Activated T-cell treated with anti-CD3 and anti-CD28 coated beads for 48 hours (primary cell): ENCODE results near the gene IL21R.
A peak's percentile ranks its signal among the peaks of the same experiment; 100 is the strongest.

ENCODE experiments used
- DNase-seq: peaks from one replicate; pipeline ENCODE4 v3.0.0-alpha.2; 2020; ENCODE audit warnings: low read depth

IL21R gene

DNA sequence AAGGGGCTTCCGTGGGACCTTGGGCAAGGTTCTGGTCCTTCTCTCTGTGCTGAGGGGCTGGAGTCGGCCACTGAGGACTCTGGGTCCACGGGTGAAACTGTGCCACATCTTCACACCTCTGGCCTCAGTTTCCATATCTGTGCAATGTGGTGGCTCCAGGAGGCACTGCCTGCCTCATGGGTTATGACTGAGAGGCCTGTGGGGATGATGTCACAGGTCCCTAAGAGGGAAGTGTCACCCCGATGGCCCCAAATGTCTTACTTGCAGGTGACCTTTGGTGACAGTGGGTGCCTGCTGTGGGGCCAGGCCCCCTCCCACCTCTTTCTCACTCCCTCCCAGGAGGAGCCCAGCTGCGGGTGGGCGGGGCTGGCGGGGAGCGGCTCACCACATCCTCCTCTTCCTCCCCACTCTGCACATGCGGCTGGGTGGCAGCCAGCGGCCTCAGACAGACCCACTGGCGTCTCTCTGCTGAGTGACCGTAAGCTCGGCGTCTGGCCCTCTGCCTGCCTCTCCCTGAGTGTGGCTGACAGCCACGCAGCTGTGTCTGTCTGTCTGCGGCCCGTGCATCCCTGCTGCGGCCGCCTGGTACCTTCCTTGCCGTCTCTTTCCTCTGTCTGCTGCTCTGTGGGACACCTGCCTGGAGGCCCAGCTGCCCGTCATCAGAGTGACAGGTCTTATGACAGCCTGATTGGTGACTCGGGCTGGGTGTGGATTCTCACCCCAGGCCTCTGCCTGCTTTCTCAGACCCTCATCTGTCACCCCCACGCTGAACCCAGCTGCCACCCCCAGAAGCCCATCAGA lies at the start of gene IL21R:
TSS of gene IL21R (plus strand) at position 407 of the 801 bp plus-strand sequence. CDS start 27,898 bp downstream, outside the sequence.
- peak; percentile 81 for DNase-seq

DNA sequence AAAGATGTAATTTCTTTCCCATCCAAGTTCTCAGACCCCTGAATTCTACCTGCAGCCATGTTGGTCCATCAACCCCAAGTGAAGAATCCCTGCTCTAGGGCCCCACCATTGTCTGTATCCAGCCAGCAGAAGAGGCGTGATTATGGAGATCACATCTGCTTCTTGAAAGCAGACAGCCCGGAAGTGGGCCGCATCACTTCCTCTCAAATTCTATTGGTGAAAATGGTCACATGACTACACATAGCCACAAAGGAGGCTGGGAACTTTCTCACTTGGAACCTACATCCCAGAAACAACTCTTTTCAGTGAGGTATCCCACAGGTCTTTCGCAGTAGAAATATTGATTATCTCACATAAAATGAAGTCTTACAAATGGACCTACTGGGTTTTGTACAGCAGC lies 48.1 kb upstream of the IL21R start:
- no peak for DNase-seq

- DNase-seq = peak; percentile 36
Observed at GRCh38 chr16:27355610-27356009, 46.4 kb upstream of the IL21R start.

DNA sequence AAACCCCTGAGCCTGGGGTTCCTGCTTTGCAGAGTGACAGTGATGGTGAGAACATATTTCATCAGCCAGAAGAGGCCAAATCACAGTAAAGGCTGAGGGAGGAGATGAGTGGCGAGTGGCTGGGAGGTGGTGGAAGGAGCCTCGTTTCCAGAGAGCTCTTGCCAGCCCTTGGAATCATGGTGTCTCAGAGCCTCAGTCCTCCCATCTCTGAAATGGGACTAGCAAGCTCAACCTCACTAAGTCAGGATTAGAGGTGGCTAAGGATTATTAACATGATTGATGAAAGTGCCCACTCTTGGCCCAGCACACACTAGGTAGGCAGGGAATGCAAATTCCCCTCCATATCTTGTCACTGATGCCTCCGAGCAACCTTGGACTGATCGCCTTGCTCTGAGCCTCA lies 45.2 kb upstream of the IL21R start:
- no peak for DNase-seq

DNA sequence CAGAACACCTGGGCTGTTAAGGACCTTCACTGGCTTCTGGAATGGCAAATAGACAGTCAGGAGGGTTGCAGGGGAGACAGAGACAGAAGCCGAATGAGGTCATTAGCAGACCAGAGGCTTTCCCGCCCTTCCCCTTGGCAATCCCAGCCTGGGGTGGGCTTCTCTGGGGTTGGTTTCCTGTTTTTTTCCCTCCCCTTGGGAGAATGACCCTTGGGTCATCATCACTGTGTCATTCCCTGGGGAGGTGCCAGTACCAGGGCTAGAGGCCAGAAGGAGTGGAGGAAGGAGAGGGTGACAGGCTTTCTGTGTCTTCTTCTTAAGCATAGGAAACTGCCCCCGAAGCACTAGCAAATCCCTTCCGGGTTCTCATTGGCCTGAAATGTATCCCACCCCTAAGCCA lies 42.9 kb upstream of the IL21R start:
- DNase-seq = no peak

DNA sequence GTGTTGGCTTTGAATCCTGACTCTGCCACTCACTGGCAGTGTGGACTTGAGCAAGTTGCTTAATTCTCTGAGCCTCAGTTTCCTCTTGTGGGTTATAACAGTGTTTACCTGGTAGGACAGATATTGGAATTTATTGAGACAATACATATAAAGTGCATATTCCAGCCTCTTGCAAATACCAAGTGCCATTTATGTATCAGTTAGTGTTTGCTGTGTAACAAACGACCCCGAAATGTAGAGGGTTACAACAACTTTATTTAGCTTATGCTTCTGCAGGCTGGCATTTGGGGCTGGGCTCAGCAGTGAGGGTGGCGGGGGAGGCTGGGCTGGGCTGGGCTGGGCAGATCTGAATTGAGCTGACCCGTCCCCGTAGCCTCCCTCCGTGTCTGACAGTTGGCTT lies 42.4 kb upstream of the IL21R start:
- DNase-seq = no peak

DNA sequence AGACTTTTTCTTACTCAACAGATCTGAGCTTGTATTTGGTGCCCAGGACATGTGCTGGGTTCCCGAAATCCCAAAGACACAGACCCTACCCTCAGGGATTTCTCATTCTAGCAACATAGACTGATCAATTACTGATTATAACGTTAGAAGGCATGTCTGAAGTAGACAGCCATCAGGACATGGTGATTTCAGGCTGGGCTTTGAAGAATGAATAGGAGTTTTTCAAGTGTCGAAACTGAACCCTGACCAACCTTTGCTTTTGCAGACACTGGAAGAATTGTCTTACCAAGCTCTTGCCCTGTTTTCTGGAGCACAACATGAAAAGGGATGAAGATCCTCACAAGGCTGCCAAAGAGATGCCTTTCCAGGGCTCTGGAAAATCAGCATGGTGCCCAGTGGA lies 40.0 kb upstream of the IL21R start:
- no peak for DNase-seq

DNA sequence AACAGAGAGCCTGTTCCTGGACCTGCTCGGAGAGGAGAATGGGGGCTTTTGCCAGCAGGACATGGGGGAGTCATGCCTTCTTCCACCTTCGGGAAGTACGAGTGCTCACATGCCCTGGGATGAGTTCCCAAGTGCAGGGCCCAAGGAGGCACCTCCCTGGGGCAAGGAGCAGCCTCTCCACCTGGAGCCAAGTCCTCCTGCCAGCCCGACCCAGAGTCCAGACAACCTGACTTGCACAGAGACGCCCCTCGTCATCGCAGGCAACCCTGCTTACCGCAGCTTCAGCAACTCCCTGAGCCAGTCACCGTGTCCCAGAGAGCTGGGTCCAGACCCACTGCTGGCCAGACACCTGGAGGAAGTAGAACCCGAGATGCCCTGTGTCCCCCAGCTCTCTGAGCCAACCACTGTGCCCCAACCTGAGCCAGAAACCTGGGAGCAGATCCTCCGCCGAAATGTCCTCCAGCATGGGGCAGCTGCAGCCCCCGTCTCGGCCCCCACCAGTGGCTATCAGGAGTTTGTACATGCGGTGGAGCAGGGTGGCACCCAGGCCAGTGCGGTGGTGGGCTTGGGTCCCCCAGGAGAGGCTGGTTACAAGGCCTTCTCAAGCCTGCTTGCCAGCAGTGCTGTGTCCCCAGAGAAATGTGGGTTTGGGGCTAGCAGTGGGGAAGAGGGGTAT lies 39.3 kb upstream of the IL21R start:
- no peak for DNase-seq

DNA sequence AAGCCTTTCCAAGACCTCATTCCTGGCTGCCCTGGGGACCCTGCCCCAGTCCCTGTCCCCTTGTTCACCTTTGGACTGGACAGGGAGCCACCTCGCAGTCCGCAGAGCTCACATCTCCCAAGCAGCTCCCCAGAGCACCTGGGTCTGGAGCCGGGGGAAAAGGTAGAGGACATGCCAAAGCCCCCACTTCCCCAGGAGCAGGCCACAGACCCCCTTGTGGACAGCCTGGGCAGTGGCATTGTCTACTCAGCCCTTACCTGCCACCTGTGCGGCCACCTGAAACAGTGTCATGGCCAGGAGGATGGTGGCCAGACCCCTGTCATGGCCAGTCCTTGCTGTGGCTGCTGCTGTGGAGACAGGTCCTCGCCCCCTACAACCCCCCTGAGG lies 38.7 kb upstream of the IL21R start:
- no peak for DNase-seq

DNA sequence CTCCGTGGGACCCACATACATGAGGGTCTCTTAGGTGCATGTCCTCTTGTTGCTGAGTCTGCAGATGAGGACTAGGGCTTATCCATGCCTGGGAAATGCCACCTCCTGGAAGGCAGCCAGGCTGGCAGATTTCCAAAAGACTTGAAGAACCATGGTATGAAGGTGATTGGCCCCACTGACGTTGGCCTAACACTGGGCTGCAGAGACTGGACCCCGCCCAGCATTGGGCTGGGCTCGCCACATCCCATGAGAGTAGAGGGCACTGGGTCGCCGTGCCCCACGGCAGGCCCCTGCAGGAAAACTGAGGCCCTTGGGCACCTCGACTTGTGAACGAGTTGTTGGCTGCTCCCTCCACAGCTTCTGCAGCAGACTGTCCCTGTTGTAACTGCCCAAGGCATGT lies 38.2 kb upstream of the IL21R start:
- no peak for DNase-seq

DNA sequence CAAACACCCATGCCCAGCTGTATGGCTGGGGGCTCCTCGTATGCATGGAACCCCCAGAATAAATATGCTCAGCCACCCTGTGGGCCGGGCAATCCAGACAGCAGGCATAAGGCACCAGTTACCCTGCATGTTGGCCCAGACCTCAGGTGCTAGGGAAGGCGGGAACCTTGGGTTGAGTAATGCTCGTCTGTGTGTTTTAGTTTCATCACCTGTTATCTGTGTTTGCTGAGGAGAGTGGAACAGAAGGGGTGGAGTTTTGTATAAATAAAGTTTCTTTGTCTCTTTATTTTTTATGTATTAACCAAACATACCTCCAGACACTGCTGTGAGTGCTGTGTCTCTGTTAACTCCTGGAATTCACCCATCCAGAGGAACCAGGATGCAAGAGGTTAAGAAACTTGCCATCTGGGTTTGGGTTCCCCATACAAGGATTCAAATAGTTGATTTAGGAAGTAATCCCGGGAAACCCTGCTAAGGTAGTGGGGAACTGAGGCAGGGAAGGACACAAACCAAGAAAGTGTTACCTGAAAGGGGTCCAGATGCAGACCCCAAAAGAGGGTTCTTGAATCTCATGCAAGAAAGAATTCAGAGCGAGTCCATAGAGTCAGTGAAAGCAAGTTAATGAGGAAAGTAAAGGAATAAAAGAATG lies 37.4 kb upstream of the IL21R start:
- no peak for DNase-seq

DNA sequence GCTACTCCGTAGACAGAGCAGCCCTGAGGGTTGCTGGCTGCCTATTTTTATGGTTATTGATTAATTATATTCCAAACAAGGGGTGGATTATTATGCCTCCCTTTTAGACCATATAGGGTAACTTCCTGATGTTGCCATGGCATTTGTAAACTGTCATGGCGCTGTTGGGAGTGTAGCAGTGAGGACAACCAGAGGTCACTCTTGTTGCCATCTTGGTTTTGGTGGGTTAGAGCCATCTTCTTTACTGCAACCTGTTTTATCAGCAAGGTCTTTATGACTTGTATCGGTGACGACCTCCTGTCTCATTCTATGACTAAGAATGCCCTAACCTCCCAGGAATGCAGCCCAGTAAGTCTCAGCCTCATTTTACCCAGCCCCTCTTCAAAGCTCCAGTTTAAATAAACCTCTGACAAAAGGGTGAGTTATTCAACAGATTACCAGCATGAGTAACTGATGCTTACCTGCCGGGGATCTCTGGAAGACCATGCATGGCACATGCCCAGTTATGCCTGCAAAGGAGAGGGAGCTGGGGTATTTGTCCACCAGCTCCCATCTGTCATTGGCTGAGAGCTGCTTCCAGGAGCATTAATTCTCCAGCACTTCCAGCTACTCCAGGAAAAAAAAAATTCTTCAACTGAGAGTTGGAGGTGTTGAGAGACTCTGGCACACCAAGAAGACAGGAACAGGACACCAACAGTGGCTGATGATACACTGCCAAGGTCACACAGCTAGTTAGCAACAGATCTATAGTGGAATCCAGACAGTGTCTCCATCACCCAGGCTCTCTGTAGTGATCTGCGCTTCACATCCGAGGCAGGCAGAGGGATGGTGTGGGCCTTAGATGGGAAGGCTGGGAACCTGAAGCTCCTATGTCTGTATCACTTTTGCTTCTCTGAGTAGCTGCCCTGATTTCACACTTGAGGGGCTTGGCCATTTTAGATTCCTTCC lies 36.6 kb upstream of the IL21R start:
- DNase-seq = no peak

DNA sequence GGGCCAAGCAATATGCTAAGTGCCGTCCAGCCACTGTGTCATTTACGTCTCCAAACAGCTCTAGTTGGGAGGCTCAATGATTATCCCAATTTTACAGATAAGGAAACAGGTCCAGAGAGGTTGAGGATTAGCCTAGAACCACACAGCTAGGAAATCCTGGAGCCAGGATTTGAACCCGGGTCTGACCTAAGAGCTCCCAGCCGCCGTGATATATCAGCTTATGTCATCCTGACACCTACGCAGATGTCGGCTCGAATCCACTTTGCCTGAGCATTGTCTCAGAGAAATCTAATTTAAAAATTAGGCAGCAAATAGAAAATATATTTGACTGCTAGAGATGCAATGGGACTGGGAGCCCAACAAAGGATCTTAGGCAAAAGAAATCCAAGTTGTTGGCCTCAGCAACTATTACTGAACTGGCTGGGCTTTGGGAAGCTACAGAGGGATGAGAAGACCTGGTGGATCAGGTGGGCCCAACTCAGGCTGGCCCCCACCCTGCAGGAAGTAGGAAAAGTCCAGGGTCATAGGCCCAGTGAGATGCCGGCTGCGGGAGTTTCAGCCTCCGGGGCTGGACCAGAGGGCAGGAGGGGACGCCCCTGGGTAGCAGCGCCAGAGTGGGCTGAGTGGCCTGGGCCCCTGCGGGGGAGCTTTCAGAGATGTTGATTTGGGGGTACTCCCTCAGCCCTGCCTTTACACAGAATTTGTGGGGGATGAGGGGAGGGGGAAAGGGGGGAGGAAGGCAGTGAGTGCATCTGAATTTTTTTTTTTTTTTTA lies 35.1 kb upstream of the IL21R start:
- peak; percentile 45 for DNase-seq

GRCh38 chr16:27367461-27368357 lies 34.3 kb upstream of the IL21R start:
- peak; percentile 84 for DNase-seq

- no peak for DNase-seq
Observed at GRCh38 chr16:27368358-27368722, 33.6 kb upstream of the IL21R start.

- DNase-seq = no peak
Observed at GRCh38 chr16:27369806-27370205, 32.2 kb upstream of the IL21R start.

DNA sequence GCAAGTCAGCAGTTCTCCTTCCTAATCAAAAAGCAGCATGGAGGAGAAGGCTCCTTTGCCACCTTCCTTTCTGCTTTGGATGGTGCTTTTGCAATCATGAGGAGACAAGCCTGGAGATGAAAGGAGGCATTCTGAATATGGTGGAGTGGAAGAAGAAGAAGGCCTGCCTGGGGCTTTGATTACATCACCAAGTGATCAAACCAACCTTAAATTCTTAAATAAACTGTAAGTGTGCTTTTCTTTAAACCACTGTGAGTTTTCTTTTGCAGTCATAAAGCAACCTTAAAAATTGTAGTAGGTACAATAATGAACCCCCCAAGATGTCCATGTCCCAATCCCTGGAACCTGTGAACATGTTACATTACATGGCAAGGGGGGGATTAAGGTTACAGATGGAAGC lies 31.7 kb upstream of the IL21R start:
- DNase-seq = no peak

DNA sequence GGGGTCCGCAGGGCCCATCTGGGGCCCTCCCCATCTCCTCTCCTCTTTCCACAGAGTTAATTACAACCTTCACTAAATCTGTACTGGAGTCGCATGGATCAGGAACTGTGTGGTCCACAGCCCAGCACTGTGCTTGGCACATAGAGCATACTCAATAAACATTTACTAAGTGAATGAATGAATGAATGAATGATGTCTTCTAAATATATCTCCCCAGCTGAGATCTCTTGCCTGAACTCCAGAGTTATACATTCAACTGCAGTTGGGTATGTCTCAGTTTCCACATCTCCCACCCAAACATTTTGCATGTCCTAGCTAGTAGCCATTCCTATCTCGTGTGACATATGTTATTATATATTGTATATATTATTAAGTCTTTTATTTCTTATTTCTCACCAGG lies 28.7 kb upstream of the IL21R start:
- no peak for DNase-seq

DNA sequence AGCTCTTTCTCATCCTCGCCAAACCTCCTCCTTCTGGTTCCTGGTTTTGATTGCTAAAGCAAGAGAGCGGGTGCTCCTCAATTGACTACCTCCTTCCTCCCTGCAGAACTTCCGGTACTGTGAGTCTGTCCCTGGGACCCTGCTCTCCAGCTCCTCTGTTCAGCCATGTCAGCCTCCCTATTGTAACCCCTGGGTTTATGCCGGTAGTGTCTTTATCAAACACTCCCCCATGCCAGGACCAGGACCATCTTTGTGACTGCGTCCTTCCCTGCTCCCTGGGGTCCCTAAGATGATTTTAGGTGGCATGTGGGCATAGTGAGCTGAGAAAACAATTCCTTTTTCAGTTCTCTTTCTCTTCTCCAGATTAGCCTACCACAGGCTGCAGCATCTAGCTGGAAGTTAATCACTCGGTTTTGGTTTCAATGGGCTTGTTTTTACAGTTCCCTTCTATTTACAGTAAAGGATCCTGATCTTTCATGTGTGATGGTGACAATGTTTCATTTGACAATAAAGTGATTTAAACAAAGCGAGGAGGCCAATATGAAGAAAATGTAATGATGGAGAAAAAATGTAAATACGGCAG lies 27.7 kb upstream of the IL21R start:
- no peak for DNase-seq
